IMR-90 (cell line): ENCODE results near the gene GNPTG. TPM values are rescaled to one million over a fixed set of nuclear protein-coding genes. Genes with fewer than 3 reads are reported as not detected.

Source experiments
- ATAC-seq: fragments of 200-7000 bp; cut with Tn5 transposase; 2 replicates; pipeline ENCODE4 v1.9.1; 2020; ENCODE audit warnings: low read depth, mild to moderate bottlenecking, moderate library complexity
- BruUV-seq: library from RNA; stranded (reverse); fragments of 400-500 nt; replicated peaks from 2 replicates; lab custom pipeline; 2021; lab: Mats Ljungman, UMichigan
- CTCF ChIA-PET: fragments of 300-600 bp; formaldehyde crosslinking; extraction: SDS; loops from one replicate; lab custom pipeline; 2021; ENCODE audit warnings: antibody characterized with exemption; lab: Yijun Ruan, JAX
- POLR2A ChIA-PET: fragments of 300-600 bp; sonication (Branson Sonifier 250); formaldehyde crosslinking; loops from one replicate; lab custom pipeline; 2022; ENCODE audit warnings: antibody characterized with exemption; ENCODE audit not compliant: unreplicated experiment; lab: Charles Lee
- DNase-seq: peaks from one replicate; pipeline ENCODE4 v3.0.0; 2013
- H2AFZ ChIP-seq: replicated peaks from 2 replicates; pipeline ENCODE3; 2013; ENCODE audit warnings: low read length, mild to moderate bottlenecking; ENCODE audit not compliant: poor library complexity
- H2AK5ac ChIP-seq: 2 replicates; pipeline ENCODE4 v1.6.1; 2013; ENCODE audit warnings: low read depth, low read length, inconsistent platforms
- H2AK9ac ChIP-seq: replicated peaks from 2 replicates; pipeline ENCODE3; 2013; ENCODE audit warnings: mild to moderate bottlenecking, low read depth, low read length, moderate library complexity; ENCODE audit not compliant: poor library complexity
- H2BK120ac ChIP-seq: 2 replicates; pipeline ENCODE4 v1.6.1; 2013; ENCODE audit warnings: low read depth, low read length, inconsistent platforms
- H2BK15ac ChIP-seq: 3 replicates; pipeline ENCODE4 v1.6.1; 2013; ENCODE audit warnings: low read depth, low read length, inconsistent platforms
- H2BK20ac ChIP-seq: 2 replicates; pipeline ENCODE4 v1.6.1; 2013; ENCODE audit warnings: low read depth, mild to moderate bottlenecking, inconsistent platforms, low read length, moderate library complexity
- H2BK5ac ChIP-seq: 2 replicates; pipeline ENCODE4 v1.6.1; 2013; ENCODE audit warnings: mild to moderate bottlenecking, low read depth, low read length, inconsistent platforms; ENCODE audit not compliant: poor library complexity, severe bottlenecking
- H3K14ac ChIP-seq: replicated peaks from 2 replicates; pipeline ENCODE4 v1.6.1; 2013; ENCODE audit warnings: low read depth, low read length, inconsistent platforms
- H3K18ac ChIP-seq: 2 replicates; pipeline ENCODE4 v1.6.1; 2013; ENCODE audit warnings: low read depth, low read length, control low read depth
- H3K23ac ChIP-seq: 2 replicates; pipeline ENCODE4 v1.6.1; 2013; ENCODE audit warnings: low read depth, low read length, inconsistent platforms
- H3K27ac ChIP-seq: 2 replicates; pipeline ENCODE4 v1.5.1; 2013; ENCODE audit warnings: mild to moderate bottlenecking, control low read depth, low read length; ENCODE audit not compliant: insufficient read depth
- H3K27me3 ChIP-seq: 2 replicates; pipeline ENCODE4 v1.6.1; 2013; ENCODE audit warnings: low read length; ENCODE audit not compliant: control insufficient read depth, insufficient read depth
- H3K36me3 ChIP-seq: 2 replicates; pipeline ENCODE4 v1.6.1; 2013; ENCODE audit warnings: low read length, mixed read lengths; ENCODE audit not compliant: control insufficient read depth, insufficient read depth
- H3K4ac ChIP-seq: 2 replicates; pipeline ENCODE4 v1.6.1; 2013; ENCODE audit warnings: low read depth, low read length, inconsistent platforms
- H3K4me1 ChIP-seq: 2 replicates; pipeline ENCODE4 v1.6.1; 2013; ENCODE audit warnings: low read length, mixed read lengths; ENCODE audit not compliant: control insufficient read depth, insufficient read depth
- H3K4me2 ChIP-seq: 2 replicates; pipeline ENCODE4 v1.6.1; 2013; ENCODE audit warnings: low read depth, mild to moderate bottlenecking, control low read depth, low read length, moderate library complexity
- H3K4me3 ChIP-seq: 2 replicates; pipeline ENCODE4 v1.5.1; 2013; ENCODE audit warnings: low read depth, mild to moderate bottlenecking, control low read depth, low read length, moderate library complexity; ENCODE audit not compliant: insufficient read depth
- H3K56ac ChIP-seq: 2 replicates; pipeline ENCODE4 v1.6.1; 2013; ENCODE audit warnings: low read length, inconsistent platforms; ENCODE audit not compliant: insufficient read depth; ENCODE audit errors: extremely low read depth
- H3K79me1 ChIP-seq, 2 experiments: 2 replicates each; pipeline ENCODE4 v1.6.1; 2013; ENCODE audit warnings: low read length in 2 of 2, inconsistent platforms in 1 of 2, low read depth in 1 of 2
- H3K9ac ChIP-seq: 2 replicates; pipeline ENCODE4 v1.6.1; 2013; ENCODE audit warnings: low read depth, low read length, control low read depth
- H3K9me1 ChIP-seq: 2 replicates; pipeline ENCODE4 v1.6.1; 2013; ENCODE audit warnings: low read length, inconsistent platforms; ENCODE audit not compliant: insufficient read depth
- H3K9me3 ChIP-seq: 2 replicates; pipeline ENCODE4 v1.6.1; 2013; ENCODE audit warnings: low read length; ENCODE audit not compliant: control insufficient read depth, insufficient read depth
- H4K20me1 ChIP-seq: 2 replicates; pipeline ENCODE4 v1.6.1; 2013; ENCODE audit warnings: low read length, inconsistent platforms; ENCODE audit not compliant: insufficient read depth
- H4K5ac ChIP-seq: 2 replicates; pipeline ENCODE4 v1.6.1; 2013; ENCODE audit warnings: mild to moderate bottlenecking, low read depth, low read length, control low read depth
- H4K8ac ChIP-seq, 2 experiments: 2 replicates each; pipeline ENCODE4 v1.6.1; 2013; ENCODE audit warnings: low read depth in 2 of 2, low read length in 2 of 2, control low read depth in 1 of 2, inconsistent platforms in 1 of 2
- H4K91ac ChIP-seq: 2 replicates; pipeline ENCODE4 v1.6.1; 2013; ENCODE audit warnings: low read depth, low read length, inconsistent platforms; ENCODE audit not compliant: insufficient read depth
- FOS ChIP-seq: fragments of 150-350 bp; IDR thresholded peaks from 2 replicates; pipeline ENCODE4 v1.6.1; 2016; ENCODE audit warnings: low read depth, low read length
- MXI1 ChIP-seq: IDR thresholded peaks from 2 replicates; pipeline ENCODE4 v1.6.1; 2012; ENCODE audit warnings: low read depth, mild to moderate bottlenecking, low read length, moderate library complexity, borderline replicate concordance
- RFX5 ChIP-seq: IDR thresholded peaks from 2 replicates; pipeline ENCODE4 v1.8.0; 2012; ENCODE audit warnings: low read depth, mild to moderate bottlenecking, low read length, moderate library complexity
- SMC3 ChIP-seq: fragments of 150-350 bp; IDR thresholded peaks from 2 replicates; pipeline ENCODE4 v1.6.1; 2016; ENCODE audit warnings: low read depth, mild to moderate bottlenecking, antibody characterized with exemption, low read length, moderate library complexity
- WGBS, 2 experiments: methylation state at CpG; one replicate each; pipeline versions ENCODE4 v1.1.5 to v1.1.7; 2013; ENCODE audit warnings: missing lambda C conversion rate in 2 of 2; ENCODE audit not compliant: insufficient read length in 1 of 2; ENCODE audit errors: extremely low coverage in 2 of 2; 5-methylcytosine and 5-hydroxymethylcytosine counted together
- dilution Hi-C: fragments of 300-500 bp; cut with HindIII; formaldehyde crosslinking; loops from one replicate; pipeline ENCODE4 v1.14.3; 2018; ENCODE audit warnings: low sequenced_read_pairs; ENCODE audit not compliant: unreplicated experiment
- in situ Hi-C: fragments of 300-500 bp; cut with MboI; formaldehyde crosslinking; loops from 3 replicates; pipeline ENCODE4 v1.14.3; 2019; ENCODE audit warnings: low sequenced_read_pairs, inconsistent platforms, mixed read lengths
- intact Hi-C: fragments of 100-400 bp; cut with micrococcal nuclease; formaldehyde crosslinking; loops from 2 replicates; pipeline ENCODE4 v1.10.0; 2022
- polyA plus RNA-seq, 3 experiments: library from polyadenylated mRNA; depleted of rRNA; stranded (reverse); fragments of >200 nt; gene quantifications; 2 replicates each; pipeline ENCODE4 v1.2.3, GENCODE V29; 2012; ENCODE audit warnings: low replicate concordance in 1 of 3
- total RNA-seq: library from RNA; depleted of rRNA; stranded (reverse); fragments of >200 nt; gene quantifications from 2 replicates; pipeline ENCODE4 v1.2.3, GENCODE V29; 2012

Gene GNPTG
- total and polyA plus RNA-seq, 2 of the 4 experiments (the other 2 are of a cell fraction), result 14.9 to 70.8 TPM

GRCh38 chr16:1362807-1363206 lies 11.1 kb downstream of the GNPTG start:
- Histone ChIP-seq H3K23ac (no peak overlapping the region), H3K4ac (no peak overlapping the region), H3K9ac (no peak overlapping the region), H4K5ac (no peak overlapping the region), H2AFZ (no peak overlapping the region), H2AK5ac (no peak overlapping the region), H2AK9ac (no peak overlapping the region), H3K56ac (no peak overlapping the region), H4K20me1 (peaks cover 14% of the 10 kb centered on the region), H4K91ac (no peak overlapping the region), H3K18ac (no peak overlapping the region), H2BK20ac (no peak overlapping the region), H3K4me3 (no peak overlapping the region), H3K79me1 (peaks cover 6 to 53% of the 10 kb centered on the region in 2 experiments), H2BK15ac (no peak overlapping the region), H2BK120ac (no peak overlapping the region), H2BK5ac (no peak overlapping the region), H3K36me3 (peaks cover 54% of the 10 kb centered on the region), H3K27me3 (no peaks in the 10 kb centered on the region), H3K9me1 (peaks cover 6% of the 10 kb centered on the region), H3K4me2 (no peak overlapping the region), H3K27ac (no peak overlapping the region), H3K14ac (no peak overlapping the region), H3K4me1 (peaks cover 5% of the 10 kb centered on the region; the same call in 1 of the 2 replicates), H3K9me3 (no peaks in the 10 kb centered on the region), H4K8ac (no peak overlapping the region)
- no peak for TF ChIP-seq RFX5
- TF ChIP-seq SMC3, result no peak
- TF ChIP-seq FOS, result no peak
- no peak for TF ChIP-seq MXI1
- 92% methylated on average over 4 of the region's 11 CpGs; no CpG with 5 or more reads in 1 of the 2 experiments for WGBS, 2 experiments
- CTCF ChIA-PET, result interaction anchor here (1.3 kb wide), 1 partner anchor 19 kb away, joined by 3 read pairs; no protein-coding TSS in a partner anchor
- intact Hi-C loops (no loop called here), dilution Hi-C loops (no loop called here), in situ Hi-C loops (no loop called here)
- no TSS peak for BruUV-seq
- POLR2A ChIA-PET, result no interaction called here
- DNase-seq (no peak), ATAC-seq (no peak)
